ENCODE measurements around the gene DUSP2. TPM values are rescaled to one million over a fixed set of nuclear protein-coding genes. Genes with fewer than 3 reads are reported as not detected.

The DUSP2 gene
- total and polyA plus RNA-seq, 2 experiments from 2014 or later, result 6.6 to 13.0 TPM

GRCh38 chr2:96188821-96189526, 43.7 kb upstream of the DUSP2 start:
- Histone ChIP-seq H3K4me2 (no peak overlapping the region), H3F3A (replicated peaks; ENCODE audit: low read depth) (0 out of 2 replicates have a peak, but pooled peaks cover 6% of the 10 kb centered on the region), H2AFZ (no peak overlapping the region), H3K27me3 (ENCODE audit: insufficient read depth) (no peaks in the 10 kb centered on the region), H3K4me1 (ENCODE audit: insufficient read depth) (no peaks in the 10 kb centered on the region), H3K36me3 (ENCODE audit: insufficient read depth) (peaks cover 60% of the 10 kb centered on the region), H3K9me2 (ENCODE audit: insufficient read depth) (no peaks in the 10 kb centered on the region), H3K79me2 (replicated peaks; ENCODE audit: insufficient read depth) (peaks cover 7% of the 10 kb centered on the region; the same call in 1 of the 2 replicates), H4K20me1 (replicated peaks; ENCODE audit: insufficient read depth) (peaks cover 31% of the 10 kb centered on the region), H3K4me3 (no peak overlapping the region), H3K27ac (ENCODE audit: low read depth) (no peak overlapping the region)
- ATAC-seq (no peak), DNase-seq (ENCODE audit: low spot score) (no peak)
- Mint-ChIP-seq H3K36me3 (ENCODE audit: low read depth) (peaks cover 76% of the 10 kb centered on the region), H3K4me3 (no peak overlapping the region), H3K27me3 (ENCODE audit: insufficient read depth, low read depth, poor library complexity) (peaks cover 2% of the 10 kb centered on the region), H3K27ac (no peak overlapping the region), H3K4me1 (no peaks in the 10 kb centered on the region), H3K9me3 (no peaks in the 10 kb centered on the region)
- TF ChIP-seq JUNB (IDR thresholded peaks at IDR 0.05; ENCODE audit: unreplicated experiment) (no peak), STAT1 (IDR thresholded peaks at IDR 0.05; ENCODE audit: unreplicated experiment) (no peak), ZNF331 (CRISPR knock-in tag; IDR thresholded peaks at IDR 0.05; ENCODE audit: low read depth) (no peak), ZNF114 (CRISPR knock-in tag; IDR thresholded peaks at IDR 0.05) (no peak), ZNF462 (CRISPR knock-in tag; IDR thresholded peaks at IDR 0.05) (no peak), NANOG (IDR thresholded peaks at IDR 0.05; ENCODE audit: borderline replicate concordance) (no peak), EZH2 (IDR thresholded peaks at IDR 0.05; ENCODE audit: low read depth, unreplicated experiment) (no peak), REST (IDR thresholded peaks at IDR 0.05; ENCODE audit: unreplicated experiment) (no peak), CTCF (conservative IDR thresholded peaks at IDR 0.05; ENCODE audit: low read depth in 2 of 2) (no peak), POLR2AphosphoS5 (IDR thresholded peaks at IDR 0.05; ENCODE audit: low read depth) (no peak), EZH2phosphoT487 (IDR thresholded peaks at IDR 0.05; ENCODE audit: unreplicated experiment) (no peak), CREB1 (CRISPR knock-in tag; IDR thresholded peaks at IDR 0.05; ENCODE audit: low read depth) (no peak), ETS1 (IDR thresholded peaks at IDR 0.05) (no peak)

All from GM23338 (cell line).